HG03565 (cell line): ENCODE measurements around the gene ZNF296.

ENCODE experiments used
- ATAC-seq: cut with Tn5 transposase; IDR thresholded peaks from one replicate; pipeline ENCODE4 v1.9.1; 2021; ENCODE audit warnings: mild to moderate bottlenecking, moderate library complexity; ENCODE audit not compliant: unreplicated experiment

The ZNF296 gene

GRCh38 chr19:45032421-45032820 is 43.9 kb downstream of the ZNF296 start:
- no peak for ATAC-seq

DNA sequence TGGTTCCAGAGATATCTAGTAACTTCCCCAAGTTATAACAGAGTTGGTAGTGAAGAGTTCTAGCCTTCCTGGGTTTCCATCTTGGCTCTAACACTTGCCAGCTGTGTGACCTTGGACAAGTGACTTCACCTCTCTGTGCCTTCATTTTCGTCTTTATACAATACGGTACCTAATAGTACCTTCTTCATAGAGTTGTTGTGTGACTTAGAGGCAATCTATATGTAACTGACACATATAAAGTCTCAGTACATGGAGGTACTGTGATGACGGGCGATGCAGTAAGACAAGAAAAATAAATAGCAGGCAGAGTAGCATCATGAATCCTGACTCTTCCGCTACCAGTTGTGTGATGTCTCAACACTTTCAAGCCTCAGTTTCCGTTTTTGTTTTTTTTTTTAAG is 45.5 kb downstream of the ZNF296 start:
- ATAC-seq, result no peak

- no peak for ATAC-seq
Observed at GRCh38 chr19:45027371-45027770, 48.9 kb downstream of the ZNF296 start.

GRCh38 chr19:45025264-45025663 is 51.0 kb downstream of the ZNF296 start:
- ATAC-seq, result no peak

DNA sequence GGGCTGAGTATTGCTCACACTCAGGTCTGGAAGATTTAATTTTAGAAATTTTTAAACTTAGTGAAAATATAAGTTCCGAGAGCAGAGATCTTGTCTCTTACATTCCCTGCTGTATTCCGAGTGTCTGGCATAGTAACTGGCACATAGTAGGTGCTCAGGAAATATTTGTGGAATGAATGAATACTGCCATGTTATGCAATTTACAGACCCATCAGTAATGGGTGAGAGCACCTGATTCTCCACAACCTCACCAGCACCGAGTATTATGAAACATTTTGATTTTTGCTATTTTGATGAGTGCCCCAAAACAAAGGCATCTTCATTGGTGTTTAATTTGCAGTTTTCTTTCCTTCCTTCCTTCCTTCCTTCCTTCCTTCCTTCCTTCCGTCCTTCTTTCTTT is 53.2 kb downstream of the ZNF296 start:
- no peak for ATAC-seq

DNA sequence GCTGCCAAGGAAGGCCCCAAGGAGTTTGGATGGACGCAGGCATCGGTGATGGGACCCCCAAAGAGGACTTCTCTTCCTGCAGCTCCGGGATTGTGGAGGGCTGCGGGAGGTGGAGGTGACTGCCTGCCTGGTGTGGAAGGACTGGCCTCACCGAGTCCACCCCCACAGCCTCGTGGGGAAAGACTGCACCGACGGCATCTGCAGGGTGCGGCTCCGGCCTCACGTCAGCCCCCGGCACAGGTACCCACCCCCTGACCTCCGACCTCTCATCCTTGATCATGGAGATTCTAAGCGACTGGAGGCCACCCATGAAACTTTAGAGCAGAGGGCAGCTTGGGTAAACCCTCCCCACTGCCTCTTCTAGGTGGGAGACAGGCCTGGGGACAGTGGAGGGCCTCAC is 54.3 kb downstream of the ZNF296 start:
- ATAC-seq, result no peak
